ENCODE measurements around the gene CABLES1.

The CABLES1 gene

GRCh38 chr18:23228102-23229061 is 93.1 kb downstream of the CABLES1 start:
- TF ChIP-seq CTCF (IDR thresholded peaks at IDR 0.05) = no peak

GRCh38 chr18:23229472-23229871 is 94.2 kb downstream of the CABLES1 start:
- TF ChIP-seq CTCF (IDR thresholded peaks at IDR 0.05) = no peak

- no peak for TF ChIP-seq CTCF (IDR thresholded peaks at IDR 0.05)
Measured at GRCh38 chr18:23230686-23231085, 95.4 kb downstream of the CABLES1 start.

GRCh38 chr18:23231340-23232021 is 96.2 kb downstream of the CABLES1 start:
- no peak for TF ChIP-seq CTCF (IDR thresholded peaks at IDR 0.05)

- no peak for TF ChIP-seq CTCF (IDR thresholded peaks at IDR 0.05)
Measured at GRCh38 chr18:23232331-23232730, 97.0 kb downstream of the CABLES1 start.

- TF ChIP-seq CTCF (IDR thresholded peaks at IDR 0.05) = no peak
Measured at GRCh38 chr18:23234619-23235018, 99.3 kb downstream of the CABLES1 start.

- TF ChIP-seq CTCF (IDR thresholded peaks at IDR 0.05) = no peak
Measured at GRCh38 chr18:23235336-23235735, 100.1 kb downstream of the CABLES1 start.
